Natural killer cell treated with Interleukin-12 subunit alpha and Interleukin-12 subunit beta and Interleukin-15 and Interleukin-18, amount 100 ng/mL, for 72 hours (primary cell): ENCODE data around the gene SPN. TPM values are rescaled to one million over a fixed set of nuclear protein-coding genes. Genes with fewer than 3 reads are reported as not detected.
A peak's percentile ranks its signal among the peaks of the same experiment; 100 is the strongest.
"Not testable (repeated sequence)": the region's sequence is repeated elsewhere in the genome, so short reads cannot be mapped to it uniquely, and the experiment has no call there.

Source experiments
- ATAC-seq, 2 donors: fragments of 150-1000 bp; cut with Tn5 transposase in 1 of 2; sonication (Bioruptor Pico), chemical (Tn5 transposase) in 1 of 2; 2 replicates each; pipeline ENCODE4 v1.10.0; 2021
- DNase-seq: peaks from one replicate; pipeline ENCODE4 v3.0.0; 2022; ENCODE audit warnings: low spot score
- H3K27ac Mint-ChIP-seq, 2 donors: 1 replicate in 1 of 2; 2 replicates in 1 of 2; pipeline ENCODE4 v1.8.0; 2022; ENCODE audit warnings: mixed read lengths in 2 of 2, mild to moderate bottlenecking in 1 of 2, moderate library complexity in 1 of 2
- H3K27me3 Mint-ChIP-seq, 2 donors: 1 replicate in 1 of 2; 2 replicates in 1 of 2; pipeline ENCODE4 v1.8.0; 2022; ENCODE audit warnings: mixed read lengths in 2 of 2
- H3K36me3 Mint-ChIP-seq: one replicate; pipeline ENCODE4 v1.8.0; 2022; ENCODE audit warnings: mixed read lengths
- H3K4me1 Mint-ChIP-seq, 2 donors: 1 replicate in 1 of 2; 2 replicates in 1 of 2; pipeline ENCODE4 v1.8.0; 2022; ENCODE audit warnings: low read depth in 2 of 2, mixed read lengths in 2 of 2, mild to moderate bottlenecking in 1 of 2
- H3K4me3 Mint-ChIP-seq: one replicate; pipeline ENCODE4 v1.8.0; 2022; ENCODE audit warnings: mixed read lengths
- H3K9me3 Mint-ChIP-seq: 2 replicates; pipeline ENCODE4 v1.8.0; 2022; ENCODE audit warnings: mixed read lengths
- total RNA-seq, 2 donors: library from RNA; stranded (reverse); gene quantifications; one replicate each; pipeline ENCODE4 v1.2.3, GENCODE V29; 2022

The SPN gene
- total RNA-seq, 2 donors from 2014 or later, result 111 to 132 TPM

GRCh38 chr16:29675811-29676643, 13.0 kb downstream of the SPN start:
- Mint-ChIP-seq H3K27me3 (no peaks in the 10 kb centered on the region), H3K9me3 (no peaks in the 10 kb centered on the region), H3K27ac (peak overlapping the region in 1 of 2 donors; percentile 4), H3K4me3 (no peak overlapping the region), H3K4me1 (peaks cover 11 to 21% of the 10 kb centered on the region in 2 donors), H3K36me3 (no peaks in the 10 kb centered on the region)
- DNase-seq (no peak), ATAC-seq (peak; percentile 67 to 73)

DNA sequence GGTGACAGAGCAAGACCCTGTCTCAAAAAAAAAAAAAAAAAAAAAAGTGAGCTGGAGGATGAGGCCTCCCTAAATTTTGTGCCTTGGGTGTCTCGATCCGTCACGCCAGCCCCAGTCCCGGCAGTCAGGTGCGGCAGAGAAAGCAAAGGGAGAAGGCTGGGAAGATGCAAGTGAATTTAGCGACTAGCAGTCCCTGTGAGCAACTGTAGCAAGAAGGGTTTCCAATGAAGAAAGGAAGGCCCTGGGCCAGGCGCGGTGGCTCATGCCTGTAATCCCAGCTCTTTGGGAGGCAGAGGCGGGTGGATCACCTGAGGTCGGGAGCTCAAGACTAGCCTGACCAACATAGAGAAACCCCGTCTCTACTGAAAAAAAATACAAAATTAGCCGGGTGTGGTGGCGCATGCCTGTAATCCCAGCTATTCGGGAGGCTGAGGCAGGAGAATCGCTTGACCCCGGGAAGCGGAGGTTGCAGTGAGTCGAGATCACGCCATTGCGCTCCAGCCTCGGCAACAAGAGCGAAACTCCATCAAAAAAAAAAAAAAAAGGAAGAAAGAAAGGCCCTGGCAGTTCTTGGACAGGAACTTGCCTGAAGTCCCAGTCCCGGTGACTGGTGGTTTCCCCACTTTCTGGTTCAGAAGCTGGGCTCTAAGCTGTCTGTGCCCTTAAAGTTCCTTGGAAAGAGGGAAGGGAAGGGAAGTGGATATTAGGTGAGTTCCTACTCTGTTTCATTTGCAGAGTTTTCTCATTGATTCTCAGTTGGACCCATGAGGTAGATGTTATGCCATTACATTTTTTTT, 14.1 kb downstream of the SPN start:
- no peak overlapping the region for H3K27ac Mint-ChIP-seq
- ATAC-seq, result no peak
- H3K4me3 Mint-ChIP-seq, result no peak overlapping the region
- H3K4me1 Mint-ChIP-seq, result peaks cover 11 to 17% of the 10 kb centered on the region in 2 donors
- no peak for DNase-seq
- no peaks in the 10 kb centered on the region for H3K27me3 Mint-ChIP-seq
- H3K9me3 Mint-ChIP-seq, result no peaks in the 10 kb centered on the region
- no peaks in the 10 kb centered on the region for H3K36me3 Mint-ChIP-seq

DNA sequence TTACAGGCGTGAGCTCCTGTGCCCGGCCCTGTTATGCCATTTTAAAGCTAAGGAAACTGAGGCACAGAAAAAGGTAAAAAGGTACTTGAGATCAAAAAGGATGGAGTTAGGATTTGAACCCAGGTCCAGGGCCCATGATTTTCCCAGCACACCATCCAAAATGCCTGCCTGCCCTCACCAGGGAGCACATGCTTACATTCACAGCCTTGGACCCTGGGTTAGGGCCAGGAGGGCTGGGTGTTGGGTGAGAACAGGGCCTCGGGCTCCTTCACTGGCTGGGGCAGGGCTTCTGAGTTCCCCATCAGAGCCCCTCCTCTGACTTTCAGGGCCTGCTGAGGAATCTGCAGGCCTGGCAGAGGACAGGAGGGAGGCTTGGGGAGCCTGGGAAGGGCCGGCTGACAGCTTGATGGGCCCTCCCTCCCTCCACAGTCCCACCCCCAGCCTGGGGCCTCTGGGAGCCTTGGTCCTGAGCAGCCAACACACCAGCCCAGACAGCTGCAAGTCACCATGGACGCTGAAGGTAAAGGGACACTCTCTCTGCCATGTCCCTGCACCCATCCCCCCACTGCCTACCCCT, 15.7 kb downstream of the SPN start, which contains the start of gene QPRT:
Gene QPRT, plus strand, starts transcription at position 490 of the 577 bp plus-strand sequence. Its CDS starts 18 bp downstream, at position 508.
- H3K27ac Mint-ChIP-seq, result peak within 1 kb of the TSS in 1 of 2 donors; percentile 56
- H3K36me3 Mint-ChIP-seq, result no peaks in the 10 kb centered on the region
- ATAC-seq, result no peak
- H3K4me1 Mint-ChIP-seq, result peaks cover 11 to 17% of the 10 kb centered on the region in 2 donors
- H3K9me3 Mint-ChIP-seq, result no peaks in the 10 kb centered on the region
- peak within 1 kb of the TSS; percentile 32 for H3K4me3 Mint-ChIP-seq
- no peaks in the 10 kb centered on the region for H3K27me3 Mint-ChIP-seq
- DNase-seq, result no peak

GRCh38 chr16:29680180-29680598, 17.1 kb downstream of the SPN start:
- Mint-ChIP-seq H3K9me3 (no peaks in the 10 kb centered on the region), H3K4me3 (no peak overlapping the region), H3K36me3 (no peaks in the 10 kb centered on the region), H3K4me1 (peaks cover 11 to 13% of the 10 kb centered on the region in 2 donors), H3K27me3 (no peaks in the 10 kb centered on the region), H3K27ac (no peak overlapping the region)
- ATAC-seq (no peak), DNase-seq (no peak)

GRCh38 chr16:29683543-29684090, 20.6 kb downstream of the SPN start:
- H3K27me3 Mint-ChIP-seq, result no peaks in the 10 kb centered on the region
- peaks cover 6 to 11% of the 10 kb centered on the region in 2 donors for H3K4me1 Mint-ChIP-seq
- DNase-seq (no peak), ATAC-seq (no peak)
- no peaks in the 10 kb centered on the region for H3K36me3 Mint-ChIP-seq
- H3K4me3 Mint-ChIP-seq, result no peak overlapping the region
- no peaks in the 10 kb centered on the region for H3K9me3 Mint-ChIP-seq
- no peak overlapping the region for H3K27ac Mint-ChIP-seq

- H3K4me1 Mint-ChIP-seq, result peaks cover under 1 to 6% of the 10 kb centered on the region in 2 donors
- no peak overlapping the region for H3K27ac Mint-ChIP-seq
- H3K9me3 Mint-ChIP-seq, result no peaks in the 10 kb centered on the region
- DNase-seq, result no peak
- no peak for ATAC-seq
- no peaks in the 10 kb centered on the region for H3K27me3 Mint-ChIP-seq
- no peaks in the 10 kb centered on the region for H3K36me3 Mint-ChIP-seq
- no peak overlapping the region for H3K4me3 Mint-ChIP-seq
Measured at GRCh38 chr16:29684679-29685078, 21.6 kb downstream of the SPN start.

DNA sequence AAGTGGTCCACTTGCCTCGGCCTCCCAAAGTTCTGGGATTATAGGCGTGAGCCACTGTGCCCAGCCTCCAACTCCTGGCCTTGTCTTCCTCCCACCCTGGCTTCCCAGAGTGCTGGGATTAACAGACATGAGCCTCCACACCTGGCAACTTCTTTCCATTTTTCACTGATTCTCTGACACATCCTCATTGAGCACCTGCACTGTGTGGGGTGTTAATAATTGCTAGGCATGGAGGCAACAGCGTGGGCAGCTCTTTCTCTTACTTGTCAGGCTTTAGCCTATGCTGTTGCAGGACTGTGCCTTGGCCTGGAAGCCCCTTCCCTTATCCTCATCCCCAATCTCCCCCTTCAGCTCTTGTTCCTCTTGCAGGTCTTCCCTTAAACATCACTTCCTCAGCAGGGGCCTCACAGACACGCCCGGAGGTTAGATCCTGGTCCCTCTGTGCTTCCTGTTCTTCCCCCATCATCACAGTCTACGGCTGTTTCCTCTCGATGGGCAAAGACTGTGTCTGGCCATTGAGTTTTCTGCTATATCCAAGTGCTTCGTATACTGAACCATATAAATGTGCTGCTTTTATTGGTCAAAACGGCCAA, 23.8 kb downstream of the SPN start:
- ATAC-seq, result no peak
- Mint-ChIP-seq H3K9me3 (no peaks in the 10 kb centered on the region), H3K4me3 (no peak overlapping the region), H3K4me1 (peaks cover 0 to 13% of the 10 kb centered on the region in 2 donors), H3K36me3 (no peaks in the 10 kb centered on the region), H3K27me3 (no peaks in the 10 kb centered on the region), H3K27ac (peak overlapping the region in 1 of 2 donors; percentile 42)
- no peak for DNase-seq

DNA sequence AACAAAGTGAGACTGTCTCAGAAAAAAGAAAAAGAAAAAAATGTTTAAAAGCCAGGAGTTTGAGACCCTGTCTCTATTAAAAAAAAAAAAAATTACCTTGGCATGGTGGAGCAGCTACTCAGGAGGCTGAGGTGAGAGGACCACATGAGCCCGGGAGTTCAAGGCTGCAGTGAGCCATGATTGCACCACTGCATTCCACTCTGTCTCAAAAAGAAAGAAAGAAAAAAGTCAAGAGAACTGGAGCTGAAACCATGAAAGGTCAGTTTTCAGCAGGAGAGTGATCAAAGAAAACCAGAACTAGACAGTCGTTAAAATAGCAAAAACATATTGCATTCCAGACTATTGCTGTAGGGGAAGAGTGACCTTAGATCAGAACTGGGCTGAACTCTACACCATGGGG, 24.7 kb downstream of the SPN start:
- H3K4me3 Mint-ChIP-seq, result no peak overlapping the region
- H3K9me3 Mint-ChIP-seq, result no peaks in the 10 kb centered on the region
- no peaks in the 10 kb centered on the region for H3K27me3 Mint-ChIP-seq
- H3K27ac Mint-ChIP-seq, result no peak overlapping the region
- H3K36me3 Mint-ChIP-seq, result no peaks in the 10 kb centered on the region
- DNase-seq, result no peak
- peaks cover 0 to 14% of the 10 kb centered on the region in 2 donors for H3K4me1 Mint-ChIP-seq
- ATAC-seq, result no peak

DNA sequence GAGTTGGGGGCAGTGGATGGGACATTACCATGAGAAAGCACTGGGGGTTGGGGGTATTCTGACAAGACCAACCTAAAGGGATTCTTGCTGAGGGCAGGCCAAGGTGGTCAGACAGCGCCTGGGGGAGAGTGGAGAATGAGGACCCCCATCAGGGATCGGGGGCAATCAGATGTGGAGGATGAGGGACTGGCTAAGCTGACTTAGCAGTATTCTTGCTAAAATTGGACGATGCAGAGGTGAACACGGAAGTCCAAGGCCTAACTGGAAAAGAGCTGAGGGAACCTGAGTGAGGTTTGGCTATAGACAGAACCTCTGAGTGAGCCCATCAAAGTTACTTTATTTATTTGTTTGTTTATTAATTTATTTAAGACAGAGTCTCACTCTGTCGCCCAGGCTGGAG, 25.1 kb downstream of the SPN start:
- no peak overlapping the region for H3K4me3 Mint-ChIP-seq
- no peaks in the 10 kb centered on the region for H3K27me3 Mint-ChIP-seq
- H3K9me3 Mint-ChIP-seq, result no peaks in the 10 kb centered on the region
- ATAC-seq, result no peak
- no peak overlapping the region for H3K27ac Mint-ChIP-seq
- no peak for DNase-seq
- H3K4me1 Mint-ChIP-seq, result peaks cover 0 to 14% of the 10 kb centered on the region in 2 donors
- H3K36me3 Mint-ChIP-seq, result no peaks in the 10 kb centered on the region

- not testable (repeated sequence) for ATAC-seq, DNase-seq, H3K27ac Mint-ChIP-seq, H3K27me3 Mint-ChIP-seq, H3K36me3 Mint-ChIP-seq, H3K9me3 Mint-ChIP-seq, H3K4me3 Mint-ChIP-seq
- peaks cover 0 to 14% of the 10 kb centered on the region in 2 donors for H3K4me1 Mint-ChIP-seq
Measured at GRCh38 chr16:29689490-29690351, 26.7 kb downstream of the SPN start.

- not testable (repeated sequence) for H3K36me3 Mint-ChIP-seq, H3K27me3 Mint-ChIP-seq, H3K27ac Mint-ChIP-seq, ATAC-seq, H3K4me1 Mint-ChIP-seq, H3K4me3 Mint-ChIP-seq, H3K9me3 Mint-ChIP-seq, DNase-seq
Measured at GRCh38 chr16:29692606-29693005, 29.6 kb downstream of the SPN start.

DNA sequence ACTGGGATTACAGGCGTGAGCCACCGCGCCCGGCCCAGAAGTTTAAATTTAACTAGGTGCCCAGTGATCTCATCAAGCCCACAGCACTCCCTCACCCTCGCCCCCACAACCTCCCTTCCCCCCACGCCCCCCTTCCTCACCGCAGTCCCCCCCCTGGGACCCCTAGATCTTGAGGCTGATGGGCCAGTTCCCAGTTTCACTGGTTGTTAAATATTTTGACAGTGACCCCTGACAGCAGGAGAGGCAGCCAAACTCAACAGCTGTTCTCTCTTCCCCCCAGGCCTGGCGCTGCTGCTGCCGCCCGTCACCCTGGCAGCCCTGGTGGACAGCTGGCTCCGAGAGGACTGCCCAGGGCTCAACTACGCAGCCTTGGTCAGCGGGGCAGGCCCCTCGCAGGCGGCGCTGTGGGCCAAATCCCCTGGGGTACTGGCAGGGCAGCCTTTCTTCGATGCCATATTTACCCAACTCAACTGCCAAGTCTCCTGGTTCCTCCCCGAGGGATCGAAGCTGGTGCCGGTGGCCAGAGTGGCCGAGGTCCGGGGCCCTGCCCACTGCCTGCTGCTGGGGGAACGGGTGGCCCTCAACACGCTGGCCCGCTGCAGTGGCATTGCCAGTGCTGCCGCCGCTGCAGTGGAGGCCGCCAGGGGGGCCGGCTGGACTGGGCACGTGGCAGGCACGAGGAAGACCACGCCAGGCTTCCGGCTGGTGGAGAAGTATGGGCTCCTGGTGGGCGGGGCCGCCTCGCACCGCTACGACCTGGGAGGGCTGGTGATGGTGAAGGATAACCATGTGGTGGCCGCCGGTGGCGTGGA, 31.5 kb downstream of the SPN start:
- peak in 1 of 2 donors; percentile 34 for ATAC-seq
- H3K27ac Mint-ChIP-seq, result no peak overlapping the region
- H3K4me3 Mint-ChIP-seq, result no peak overlapping the region
- no peaks in the 10 kb centered on the region for H3K27me3 Mint-ChIP-seq
- H3K36me3 Mint-ChIP-seq, result no peaks in the 10 kb centered on the region
- H3K9me3 Mint-ChIP-seq, result no peaks in the 10 kb centered on the region
- peaks cover 0 to 9% of the 10 kb centered on the region in 2 donors for H3K4me1 Mint-ChIP-seq
- DNase-seq, result no peak
